ENCODE data around the gene EBPL.
"Not testable (repeated sequence)": the region's sequence is repeated elsewhere in the genome, so short reads cannot be mapped to it uniquely, and the experiment has no call there.

The EBPL gene

GRCh38 chr13:49632156-49632555 is 59.1 kb downstream of the EBPL start:
- no peak for DNase-seq

DNA sequence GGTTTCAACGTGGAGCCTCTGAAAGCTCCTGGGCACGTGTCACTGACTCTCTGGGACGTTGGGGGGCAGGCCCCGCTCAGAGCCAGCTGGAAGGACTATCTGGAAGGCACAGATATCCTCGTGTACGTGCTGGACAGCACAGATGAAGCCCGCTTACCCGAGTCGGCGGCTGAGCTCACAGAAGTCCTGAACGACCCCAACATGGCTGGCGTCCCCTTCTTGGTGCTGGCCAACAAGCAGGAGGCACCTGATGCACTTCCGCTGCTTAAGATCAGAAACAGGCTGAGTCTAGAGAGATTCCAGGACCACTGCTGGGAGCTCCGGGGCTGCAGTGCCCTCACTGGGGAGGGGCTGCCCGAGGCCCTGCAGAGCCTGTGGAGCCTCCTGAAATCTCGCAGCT is 60.7 kb downstream of the EBPL start:
- DNase-seq, result no peak

DNA sequence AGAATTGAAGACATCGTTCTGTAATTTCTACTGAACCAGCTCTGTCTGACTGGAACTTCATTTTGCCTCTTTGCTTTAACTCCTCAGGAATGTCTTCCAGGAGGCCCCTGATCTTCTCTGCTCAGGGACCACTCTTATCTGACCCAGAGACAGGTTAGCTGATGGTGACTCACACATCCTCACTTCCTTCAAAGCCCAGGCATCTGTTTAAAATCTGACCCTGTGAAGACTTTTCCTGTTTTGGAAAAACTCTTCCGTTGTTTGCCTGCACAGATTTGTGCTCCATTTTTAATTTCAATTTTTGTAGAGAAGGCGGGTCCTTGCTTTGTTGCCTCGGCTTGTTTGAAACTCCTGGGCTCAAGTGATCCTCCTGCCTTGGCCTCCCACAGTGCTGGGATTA is 61.3 kb downstream of the EBPL start:
- DNase-seq, result no peak

GRCh38 chr13:49629196-49629938 is 61.9 kb downstream of the EBPL start:
- DNase-seq, result no peak

GRCh38 chr13:49627831-49628652 is 63.2 kb downstream of the EBPL start, which contains the start of gene ARL11:
TSS of gene ARL11 (plus strand) at chr13:49628507. CDS start at chr13:49630448, 1,941 bp downstream.
- peak in 2 of 4 experiments; percentile 16 to 50 for DNase-seq

DNA sequence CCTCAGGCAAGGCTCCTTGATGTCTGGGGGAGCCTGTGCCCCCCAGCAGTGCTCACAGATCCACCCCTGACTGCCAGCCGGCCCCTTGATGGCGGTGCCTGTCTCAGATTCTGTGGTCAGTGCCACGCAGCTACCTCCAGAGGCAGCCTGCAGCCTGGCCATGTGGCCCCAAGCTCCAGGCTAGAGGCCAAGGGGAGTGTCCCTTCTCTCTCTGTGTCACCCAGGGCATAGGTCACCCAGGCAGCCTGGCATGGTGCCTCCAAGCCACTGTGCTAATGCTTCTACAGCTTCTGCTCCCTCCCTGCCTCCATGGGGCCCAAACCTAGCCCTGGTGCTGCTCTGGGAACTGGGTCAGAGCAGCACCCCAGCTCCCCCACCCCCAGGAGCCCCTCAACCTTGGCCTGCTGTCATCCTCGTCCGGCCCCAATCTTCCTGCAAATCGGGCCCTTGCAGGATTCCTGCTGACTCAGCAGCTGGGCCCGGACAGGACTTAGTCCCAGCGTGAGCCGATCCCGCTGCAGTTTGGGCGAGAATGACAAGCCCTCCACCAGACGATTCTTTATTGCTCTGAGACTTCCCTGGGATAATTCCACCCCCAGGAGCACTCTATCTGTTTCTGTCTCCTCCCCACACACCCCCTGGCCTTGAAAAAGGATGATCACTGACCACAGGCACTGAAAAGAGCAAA is 65.8 kb downstream of the EBPL start:
- DNase-seq, result no peak

DNA sequence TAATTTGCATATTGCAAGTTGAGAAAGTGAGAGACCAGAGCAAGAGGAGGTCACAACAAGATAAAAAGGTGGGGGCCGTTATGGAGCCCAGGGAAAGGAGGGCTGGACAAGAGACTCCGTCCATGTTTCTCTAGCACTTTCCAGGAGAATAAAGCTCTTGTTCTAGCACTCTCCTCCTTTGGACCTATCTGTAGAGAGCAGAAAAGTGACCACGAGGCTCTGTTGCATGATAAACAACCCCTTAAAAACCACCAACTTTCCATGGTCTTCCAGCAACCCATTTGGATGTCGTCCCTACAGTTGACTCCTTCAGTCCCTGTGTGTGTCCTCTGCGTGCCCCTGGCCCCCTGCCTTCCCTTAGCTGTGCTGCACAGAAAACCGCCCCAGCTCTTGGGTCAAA is 67.1 kb downstream of the EBPL start:
- no peak for DNase-seq

DNA sequence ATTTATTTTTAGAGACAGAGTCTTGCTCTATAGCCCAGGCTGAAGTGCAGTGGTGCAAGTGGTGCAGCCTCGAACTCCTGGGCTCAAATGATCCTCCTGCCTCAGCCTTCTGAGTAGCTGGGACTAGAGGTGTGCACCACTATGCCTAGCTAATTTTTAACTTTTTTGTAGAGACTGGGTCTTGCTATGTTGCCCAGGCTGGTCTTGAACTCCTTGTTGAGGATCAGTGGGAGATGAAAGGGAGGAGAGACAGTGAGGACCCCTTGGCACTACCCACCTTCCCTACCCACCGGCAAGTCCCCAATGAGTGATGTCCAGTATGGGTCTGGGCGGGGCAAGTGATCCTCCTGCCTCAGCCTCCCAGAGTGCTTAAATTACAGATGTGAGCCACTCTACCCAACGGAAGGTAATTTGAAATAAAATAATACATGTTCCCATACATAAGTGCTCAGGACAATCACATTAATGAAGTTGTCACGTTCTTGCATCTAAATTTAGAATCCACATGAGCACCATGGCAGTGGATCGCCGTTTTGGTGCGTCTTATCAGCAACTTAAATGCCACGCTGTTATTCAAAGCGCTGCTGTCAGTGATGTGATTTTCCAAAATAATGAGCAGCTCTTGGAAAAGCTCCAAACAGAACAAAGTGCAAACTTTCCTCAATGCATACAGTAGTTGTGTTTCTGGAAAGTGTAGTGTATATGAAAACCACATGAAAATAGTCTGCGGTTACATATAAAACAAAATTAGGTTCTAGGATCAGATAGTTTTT is 68.9 kb downstream of the EBPL start:
- DNase-seq, result no peak

- peak in 1 of 4 experiments; percentile 1 for DNase-seq
These were observed 71.1 kb downstream of the EBPL start for GRCh38 chr13:49620170-49620621.

DNA sequence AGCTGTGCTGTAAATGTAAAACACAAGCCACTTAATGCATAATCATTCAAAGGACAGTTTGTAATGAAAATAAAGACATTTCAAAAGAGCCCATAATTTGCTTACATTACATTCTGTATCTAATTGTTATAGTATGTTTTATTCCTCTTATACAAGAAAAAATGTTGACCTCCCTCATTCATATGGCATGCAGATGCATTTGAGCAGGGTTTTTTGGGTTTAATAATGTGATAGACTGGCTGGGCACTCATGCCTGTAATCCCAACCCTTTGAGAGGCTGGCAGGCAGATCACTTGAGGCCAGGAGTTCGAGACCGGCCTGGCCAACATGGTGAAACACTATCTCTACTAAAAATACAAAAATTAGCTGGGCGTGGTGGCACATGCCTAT is 74.6 kb downstream of the EBPL start:
- DNase-seq, result no peak

DNA sequence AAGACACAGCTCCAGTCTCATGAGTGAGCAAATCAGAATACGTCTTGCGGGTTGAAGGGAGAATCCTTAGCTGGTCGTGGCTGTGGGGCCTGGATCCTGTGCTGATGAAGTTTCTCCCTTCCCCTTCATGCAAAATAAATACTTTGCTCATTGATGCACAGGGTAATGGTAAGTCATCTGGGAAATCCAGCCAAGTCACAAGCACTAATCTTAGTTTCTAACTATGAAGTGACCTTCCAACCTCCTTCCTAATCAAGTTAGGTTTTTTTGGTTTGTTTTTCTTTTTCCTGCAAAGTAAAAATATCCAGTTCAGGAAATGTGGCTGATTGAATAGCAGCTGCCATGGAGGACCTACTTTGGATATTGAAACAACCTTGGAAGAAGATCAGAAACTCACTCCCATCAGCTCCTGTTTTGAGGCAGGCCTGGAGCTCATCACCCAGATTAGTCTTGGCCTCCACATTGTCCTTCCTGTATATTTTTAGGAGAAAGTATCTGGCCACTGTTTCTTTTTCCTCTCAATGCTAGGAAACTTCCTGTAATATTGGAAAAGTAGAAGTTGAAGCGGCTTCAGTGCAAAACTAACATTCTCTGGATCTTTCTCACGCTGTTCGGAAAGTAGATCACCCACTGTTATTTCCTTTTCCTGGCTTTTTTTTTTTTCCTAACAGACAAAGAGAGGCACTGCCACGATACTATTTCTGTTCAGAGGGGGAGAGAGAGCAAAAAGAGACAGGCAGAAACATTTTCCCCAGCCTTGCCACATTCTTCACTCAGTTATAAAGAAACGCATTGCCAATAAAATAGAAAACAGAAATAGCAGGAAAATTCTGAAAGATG is 75.2 kb downstream of the EBPL start:
- DNase-seq, result no peak

DNA sequence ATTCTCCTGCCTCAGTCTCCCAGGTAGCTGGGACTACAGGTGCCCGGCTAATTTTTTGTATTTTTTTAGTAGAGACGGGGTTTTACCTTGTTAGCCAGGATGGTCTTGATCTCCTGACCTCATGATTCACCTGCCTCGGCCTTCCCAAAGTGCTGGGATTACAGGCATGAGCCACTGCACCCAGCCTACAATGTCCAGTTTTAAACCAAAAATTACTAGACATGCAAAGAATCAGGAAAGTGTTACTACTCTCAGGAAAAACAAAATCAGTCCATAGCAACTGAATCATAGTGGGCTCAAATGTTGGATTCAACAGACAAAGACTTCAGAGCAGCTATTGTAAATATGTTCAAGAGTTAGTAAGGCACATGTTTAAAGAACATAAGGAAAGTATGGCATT is 79.2 kb downstream of the EBPL start:
- not testable (repeated sequence) for DNase-seq
